ENCODE measurements around the gene CCDC187.

GRCh38 chr9:136346927-136347465 is 43.1 kb upstream of the CCDC187 start:
- TF ChIP-seq, protein P1, sequence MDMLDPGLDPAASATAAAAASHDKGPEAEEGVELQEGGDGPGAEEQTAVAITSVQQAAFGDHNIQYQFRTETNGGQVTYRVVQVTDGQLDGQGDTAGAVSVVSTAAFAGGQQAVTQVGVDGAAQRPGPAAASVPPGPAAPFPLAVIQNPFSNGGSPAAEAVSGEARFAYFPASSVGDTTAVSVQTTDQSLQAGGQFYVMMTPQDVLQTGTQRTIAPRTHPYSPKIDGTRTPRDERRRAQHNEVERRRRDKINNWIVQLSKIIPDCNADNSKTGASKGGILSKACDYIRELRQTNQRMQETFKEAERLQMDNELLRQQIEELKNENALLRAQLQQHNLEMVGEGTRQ (IDR thresholded peaks at IDR 0.05; ENCODE audit: low read length), result no peak
- TF ChIP-seq SP1 (IDR thresholded peaks at IDR 0.05; ENCODE audit: low read depth, low read length) (no peak), POLR2A (IDR thresholded peaks at IDR 0.05; ENCODE audit: control extremely low read depth in 1 of 2, low read depth in 2 of 2, low read length in 2 of 2) (no peak), EGR1 (IDR thresholded peaks at IDR 0.05; ENCODE audit: borderline replicate concordance, low read depth, low read length) (no peak), TAF7 (optimal IDR thresholded peaks at IDR 0.05; ENCODE audit: borderline replicate concordance, low read depth, low read length) (no peak), GABPA (IDR thresholded peaks at IDR 0.05; ENCODE audit: borderline replicate concordance, insufficient read depth, low read length) (no peak), SIN3A (conservative IDR thresholded peaks at IDR 0.05 in 1 of 2, IDR thresholded peaks at IDR 0.05 in 1 of 2; ENCODE audit: low read depth in 1 of 2, low read length in 2 of 2) (no peak), EP300 (IDR thresholded peaks at IDR 0.05; ENCODE audit: borderline replicate concordance in 1 of 2, low read depth in 2 of 2, low read length in 2 of 2) (no peak)
- TF ChIP-seq, protein P2, sequence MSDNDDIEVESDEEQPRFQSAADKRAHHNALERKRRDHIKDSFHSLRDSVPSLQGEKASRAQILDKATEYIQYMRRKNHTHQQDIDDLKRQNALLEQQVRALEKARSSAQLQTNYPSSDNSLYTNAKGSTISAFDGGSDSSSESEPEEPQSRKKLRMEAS (IDR thresholded peaks at IDR 0.05), result no peak
